Measurements from ENCODE around the gene CACNA1C.

- TF ChIP-seq CTCF (IDR thresholded peaks at IDR 0.05) = no peak
- TF ChIP-seq POLR2A (IDR thresholded peaks at IDR 0.05) = no peak
Measured at GRCh38 chr12:2646341-2646740, 593.6 kb downstream of the CACNA1C start.
